KOPT-K1 (cell line): ENCODE results near the gene TEX10.
"Not testable (repeated sequence)": the region's sequence is repeated elsewhere in the genome, so short reads cannot be mapped to it uniquely, and the experiment has no call there.

ENCODE experiments used
- H3K27ac ChIP-seq: fragments of 200-600 bp; sonication (generic); 2 replicates; pipeline ENCODE4 v1.5.1; 2016; ENCODE audit warnings: antibody characterized with exemption, mild to moderate bottlenecking, low read depth, low read length; ENCODE audit not compliant: poor library complexity, severe bottlenecking
- H3K36me3 ChIP-seq: fragments of 200-600 bp; sonication (generic); 2 replicates; pipeline ENCODE4 v1.5.1; 2017; ENCODE audit warnings: antibody characterized with exemption, mild to moderate bottlenecking, low read length, moderate library complexity; ENCODE audit not compliant: insufficient read depth
- H3K9me3 ChIP-seq: fragments of 200-600 bp; sonication (generic); 2 replicates; pipeline ENCODE4 v1.5.1; 2017; ENCODE audit warnings: antibody characterized with exemption, low read length, mild to moderate bottlenecking; ENCODE audit not compliant: insufficient read depth, poor library complexity, severe bottlenecking

TEX10 gene

DNA sequence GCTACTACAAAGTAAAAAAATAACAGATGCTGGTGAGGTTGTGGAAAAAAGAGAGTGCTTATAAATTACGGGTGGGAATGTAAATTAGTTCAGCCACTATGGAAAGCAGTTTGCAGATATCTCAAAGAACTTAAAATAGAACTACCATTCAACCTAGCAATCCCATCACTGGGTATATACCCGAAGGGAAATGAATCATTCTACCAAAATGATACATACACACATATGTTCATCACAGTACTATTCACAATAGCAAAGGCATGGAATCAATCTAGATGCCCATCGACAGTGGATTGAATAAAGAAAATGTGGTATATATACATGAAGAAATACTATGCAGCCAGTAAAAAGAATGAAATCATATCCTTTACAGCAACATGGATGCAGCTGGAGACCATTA, 6.3 kb upstream of the TEX10 start:
- peaks cover 20% of the 10 kb centered on the region for H3K9me3 ChIP-seq
- H3K36me3 ChIP-seq = no peaks in the 10 kb centered on the region
- no peak overlapping the region for H3K27ac ChIP-seq

DNA sequence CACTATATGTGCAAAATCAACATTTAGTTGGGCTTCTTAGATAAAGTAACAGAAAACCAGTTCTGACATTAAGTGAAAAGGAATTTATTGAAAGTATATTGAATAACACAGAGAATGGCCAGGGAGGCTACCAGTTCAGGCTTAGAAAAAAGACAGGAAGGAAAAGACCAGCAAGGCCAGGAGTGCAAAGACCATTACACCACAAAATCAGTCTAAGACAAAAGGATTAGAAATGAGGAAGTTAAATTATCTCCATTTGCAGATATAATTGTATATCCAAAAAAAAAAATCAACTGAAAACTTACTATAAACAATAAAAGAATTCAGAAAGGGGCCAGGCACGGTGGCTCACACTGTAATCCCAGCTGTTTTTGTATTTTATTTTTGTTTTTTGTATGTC, 4.8 kb upstream of the TEX10 start:
- H3K9me3 ChIP-seq = peaks cover 11% of the 10 kb centered on the region
- H3K27ac ChIP-seq = no peak overlapping the region
- no peaks in the 10 kb centered on the region for H3K36me3 ChIP-seq

GRCh38 chr9:100355561-100355960, 2.8 kb upstream of the TEX10 start:
- no peak overlapping the region for H3K27ac ChIP-seq
- H3K9me3 ChIP-seq = peaks cover 11% of the 10 kb centered on the region
- no peaks in the 10 kb centered on the region for H3K36me3 ChIP-seq

DNA sequence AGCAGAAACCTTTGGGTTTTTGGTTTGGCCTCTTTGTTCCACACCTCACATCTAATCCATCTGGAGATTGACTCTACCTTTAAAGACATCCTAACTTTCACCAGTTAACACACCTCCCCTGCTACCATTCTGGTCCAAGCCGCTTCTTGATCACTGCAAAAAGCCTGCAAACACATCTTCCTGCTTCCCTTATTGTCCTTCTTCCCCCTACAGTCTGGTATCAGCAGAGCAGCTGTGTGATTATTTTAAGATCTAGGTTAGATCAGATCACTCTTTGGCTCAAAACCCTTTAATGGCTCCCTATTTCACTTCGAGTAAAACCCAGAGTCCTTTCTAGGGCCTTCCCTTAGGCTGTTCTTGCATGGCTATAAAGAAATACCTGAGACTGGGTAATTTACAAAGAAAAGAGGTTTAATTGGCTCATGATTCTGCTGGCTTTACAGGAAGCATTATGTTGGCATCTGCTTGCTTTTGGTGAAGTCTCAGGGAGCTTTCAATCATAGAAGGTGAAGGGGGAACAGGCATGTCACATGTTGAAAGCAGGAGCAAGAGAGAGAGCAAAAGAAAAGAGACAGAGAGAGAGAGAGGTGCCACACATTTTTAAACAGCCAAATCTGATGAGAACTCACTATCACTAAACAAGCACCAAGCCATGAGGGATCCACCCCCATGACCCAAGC, 1.5 kb upstream of the TEX10 start:
- H3K27ac ChIP-seq = no peak overlapping the region
- H3K36me3 ChIP-seq = no peaks in the 10 kb centered on the region

GRCh38 chr9:100352201-100352726, 478 bp downstream of the TEX10 start:
- peak overlapping the region; percentile 78 for H3K27ac ChIP-seq
- H3K36me3 ChIP-seq = peaks cover 11% of the 10 kb centered on the region
- no peaks in the 10 kb centered on the region for H3K9me3 ChIP-seq

More for the DNA sequence above, 1.5 kb upstream of the TEX10 start:
- peaks cover 9% of the 10 kb centered on the region for H3K9me3 ChIP-seq

GRCh38 chr9:100351508-100351907, 1.2 kb downstream of the TEX10 start:
- H3K27ac ChIP-seq = peak overlapping the region; percentile 78
- H3K9me3 ChIP-seq = no peaks in the 10 kb centered on the region
- peaks cover 18% of the 10 kb centered on the region for H3K36me3 ChIP-seq

GRCh38 chr9:100350188-100350587, 2.6 kb downstream of the TEX10 start:
- Histone ChIP-seq H3K36me3 (peaks cover 31% of the 10 kb centered on the region), H3K27ac (no peak overlapping the region), H3K9me3 (no peaks in the 10 kb centered on the region)

GRCh38 chr9:100346836-100347235, 5.9 kb downstream of the TEX10 start:
- Histone ChIP-seq H3K36me3 (peaks cover 43% of the 10 kb centered on the region), H3K9me3 (no peaks in the 10 kb centered on the region), H3K27ac (no peak overlapping the region)

DNA sequence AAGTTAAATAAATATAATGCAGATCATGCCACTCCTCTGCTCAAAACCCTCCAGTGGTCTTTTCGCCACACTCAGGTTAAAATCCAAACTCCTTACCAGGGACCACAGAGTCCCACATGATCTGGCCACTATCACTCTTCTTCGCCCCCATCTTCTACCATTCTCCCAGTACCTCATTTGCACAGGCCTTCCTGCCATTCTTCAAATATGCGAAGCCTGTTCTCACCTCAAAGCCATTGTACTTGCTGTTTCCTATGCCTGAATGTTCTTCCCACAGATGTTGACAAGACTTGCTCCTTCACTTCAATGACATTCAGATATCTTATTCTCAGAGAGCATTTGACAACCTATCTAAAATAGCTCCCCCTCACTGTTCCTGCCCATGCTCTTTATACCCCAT, 10.9 kb downstream of the TEX10 start:
- H3K27ac ChIP-seq = no peak overlapping the region
- no peaks in the 10 kb centered on the region for H3K9me3 ChIP-seq
- peaks cover 71% of the 10 kb centered on the region for H3K36me3 ChIP-seq

DNA sequence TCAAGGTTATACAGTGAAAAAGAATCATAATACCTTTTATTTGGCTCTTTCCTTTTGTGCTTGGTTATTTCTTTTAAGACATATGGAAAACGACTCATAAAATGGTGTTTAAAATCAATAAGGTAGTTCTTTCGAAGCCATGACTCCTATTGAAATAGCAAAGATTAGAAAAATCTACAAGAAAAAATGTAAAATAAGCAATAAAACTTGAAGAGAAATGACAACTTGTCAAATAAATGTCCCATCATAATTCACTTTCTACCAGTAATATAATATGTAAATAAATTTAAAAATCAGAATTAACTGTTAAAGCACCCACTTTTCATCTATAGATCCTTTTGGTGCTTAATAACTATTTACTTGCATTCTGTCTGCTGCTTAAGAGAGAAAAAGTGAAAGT, 12.5 kb downstream of the TEX10 start:
- no peaks in the 10 kb centered on the region for H3K9me3 ChIP-seq
- peaks cover 63% of the 10 kb centered on the region for H3K36me3 ChIP-seq
- no peak overlapping the region for H3K27ac ChIP-seq

DNA sequence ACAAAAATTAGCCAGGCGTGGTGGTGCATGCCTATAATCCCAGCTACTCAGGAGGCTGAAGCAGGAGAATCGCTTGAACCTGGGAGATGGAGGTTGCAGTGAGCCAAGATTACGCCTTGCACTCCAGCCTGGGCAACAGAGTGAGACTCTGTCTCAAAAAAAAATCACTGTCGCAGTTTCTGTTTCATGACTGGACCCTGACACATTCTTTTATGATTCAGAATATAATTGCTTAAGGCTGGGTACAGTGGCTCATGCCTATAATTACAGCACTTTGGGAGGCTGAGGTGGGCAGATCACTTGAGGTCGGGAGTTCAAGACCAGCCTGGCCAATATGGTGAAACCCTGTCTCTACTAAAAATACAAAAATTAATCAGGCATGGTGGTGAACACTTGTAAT, 14.0 kb downstream of the TEX10 start:
- H3K9me3 ChIP-seq, H3K27ac ChIP-seq: not testable (repeated sequence)
- peaks cover 59% of the 10 kb centered on the region for H3K36me3 ChIP-seq

- H3K27ac ChIP-seq = no peak overlapping the region
- H3K36me3 ChIP-seq = peaks cover 91% of the 10 kb centered on the region
- no peaks in the 10 kb centered on the region for H3K9me3 ChIP-seq
Observed at GRCh38 chr9:100324594-100325200, 28.0 kb downstream of the TEX10 start.

- no peak overlapping the region for H3K27ac ChIP-seq
- no peaks in the 10 kb centered on the region for H3K9me3 ChIP-seq
- peaks cover 85% of the 10 kb centered on the region for H3K36me3 ChIP-seq
Observed at GRCh38 chr9:100322954-100323536, 29.7 kb downstream of the TEX10 start.

- H3K36me3 ChIP-seq = peaks cover 89% of the 10 kb centered on the region
- no peaks in the 10 kb centered on the region for H3K9me3 ChIP-seq
- no peak overlapping the region for H3K27ac ChIP-seq
Observed at GRCh38 chr9:100317706-100318105, 35.0 kb downstream of the TEX10 start.

DNA sequence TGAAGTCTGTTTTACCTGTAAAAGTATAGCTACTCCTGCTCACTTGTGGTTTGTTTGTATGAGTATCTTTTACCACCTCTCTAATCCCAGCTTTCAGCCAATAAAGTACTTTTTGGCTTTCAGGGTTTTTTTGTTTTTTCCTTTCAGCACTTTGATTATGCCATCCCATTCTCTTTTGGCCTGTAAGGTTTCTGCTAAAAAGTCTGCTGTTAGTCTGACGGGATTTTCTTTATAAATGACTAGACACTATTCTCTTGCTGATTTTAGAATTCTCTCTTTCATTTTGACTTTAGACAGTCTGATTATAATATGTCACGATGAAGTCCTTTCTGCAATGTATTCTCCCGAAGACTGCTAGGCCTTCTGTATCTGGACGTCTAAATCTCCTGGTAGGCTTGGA, 37.2 kb downstream of the TEX10 start:
- peaks cover 90% of the 10 kb centered on the region for H3K36me3 ChIP-seq

More for the DNA sequence above, 37.2 kb downstream of the TEX10 start:
- no peaks in the 10 kb centered on the region for H3K9me3 ChIP-seq
- no peak overlapping the region for H3K27ac ChIP-seq
